HG02885 (cell line): ENCODE data around the gene WDR74.
A peak's percentile ranks its signal among the peaks of the same experiment; 100 is the strongest.
"Not testable (repeated sequence)": the region's sequence is repeated elsewhere in the genome, so short reads cannot be mapped to it uniquely, and the experiment has no call there.

Experiments used
- ATAC-seq: cut with Tn5 transposase; IDR thresholded peaks from one replicate; pipeline ENCODE4 v1.9.1; 2021; ENCODE audit warnings: mild to moderate bottlenecking; ENCODE audit not compliant: unreplicated experiment, poor library complexity

Gene WDR74

GRCh38 chr11:62842171-62842741 is 2.9 kb upstream of the WDR74 start:
- ATAC-seq = no peak

GRCh38 chr11:62841361-62842170 is 2.2 kb upstream of the WDR74 start:
- peak; percentile 50 for ATAC-seq

- ATAC-seq = not testable (repeated sequence)
These were observed 1.5 kb upstream of the WDR74 start for GRCh38 chr11:62840721-62841360.

GRCh38 chr11:62835336-62835735 is 4.1 kb downstream of the WDR74 start:
- ATAC-seq = no peak

GRCh38 chr11:62832336-62833234 is 6.8 kb downstream of the WDR74 start, which contains the start of gene TEX54:
Gene TEX54 (minus strand): TSS chr11:62832841.
- ATAC-seq = peak; percentile 12

GRCh38 chr11:62831520-62832335 is 7.7 kb downstream of the WDR74 start, which contains the start of gene STX5:
Gene STX5 (minus strand): TSS chr11:62832051. CDS start chr11:62831243, 808 bp downstream.
- ATAC-seq = peak; percentile 89

- ATAC-seq = no peak
These were observed 8.4 kb downstream of the WDR74 start for GRCh38 chr11:62830904-62831519.

GRCh38 chr11:62828130-62828529 is 11.3 kb downstream of the WDR74 start:
- not testable (repeated sequence) for ATAC-seq

- ATAC-seq = no peak
These were observed 15.7 kb downstream of the WDR74 start for GRCh38 chr11:62823677-62824076.

GRCh38 chr11:62817129-62817528 is 22.3 kb downstream of the WDR74 start:
- ATAC-seq = no peak

- ATAC-seq = no peak
These were observed 22.8 kb downstream of the WDR74 start for GRCh38 chr11:62816557-62816956.

- ATAC-seq = no peak
These were observed 27.7 kb downstream of the WDR74 start for GRCh38 chr11:62811659-62812058.

- no peak for ATAC-seq
These were observed 28.6 kb downstream of the WDR74 start for GRCh38 chr11:62810748-62811147.

GRCh38 chr11:62806611-62807121 is 32.7 kb downstream of the WDR74 start:
- ATAC-seq = no peak

- no peak for ATAC-seq
These were observed 33.4 kb downstream of the WDR74 start for GRCh38 chr11:62805961-62806441.

- peak; percentile 84 for ATAC-seq
These were observed 34.1 kb downstream of the WDR74 start, which contains the start of gene NXF1 for GRCh38 chr11:62805076-62805892. Gene NXF1 (minus strand): TSS chr11:62805440. CDS start chr11:62805356, 84 bp downstream.

- ATAC-seq = peak; percentile 17
These were observed 34.9 kb downstream of the WDR74 start for GRCh38 chr11:62804310-62805075.
